Measurements from ENCODE around the gene CRTAP.

The CRTAP gene

GRCh38 chr3:33117461-33117860 is 3.6 kb downstream of the CRTAP start:
- H3K9ac ChIP-seq (ENCODE audit: low read length in 2 of 2) = no peak overlapping the region
- H3K27me3 ChIP-seq (ENCODE audit: control insufficient read depth in 1 of 2, insufficient read depth in 2 of 2, low read length in 2 of 2) = no peaks in the 10 kb centered on the region
- no peak overlapping the region for H3K4me3 ChIP-seq (ENCODE audit: low read length in 2 of 2)
- no peak overlapping the region for H3K27ac ChIP-seq (ENCODE audit: low read length)
- H3K4me1 ChIP-seq (ENCODE audit: control insufficient read depth, insufficient read depth, low read length) = peaks cover 16% of the 10 kb centered on the region
- H3K9me3 ChIP-seq (ENCODE audit: control insufficient read depth in 2 of 2, low read length in 2 of 2) = no peaks in the 10 kb centered on the region
- H3K36me3 ChIP-seq (ENCODE audit: control insufficient read depth in 2 of 2, insufficient read depth in 2 of 2, low read length in 2 of 2) = peaks cover 8 to 19% of the 10 kb centered on the region in 2 donors

DNA sequence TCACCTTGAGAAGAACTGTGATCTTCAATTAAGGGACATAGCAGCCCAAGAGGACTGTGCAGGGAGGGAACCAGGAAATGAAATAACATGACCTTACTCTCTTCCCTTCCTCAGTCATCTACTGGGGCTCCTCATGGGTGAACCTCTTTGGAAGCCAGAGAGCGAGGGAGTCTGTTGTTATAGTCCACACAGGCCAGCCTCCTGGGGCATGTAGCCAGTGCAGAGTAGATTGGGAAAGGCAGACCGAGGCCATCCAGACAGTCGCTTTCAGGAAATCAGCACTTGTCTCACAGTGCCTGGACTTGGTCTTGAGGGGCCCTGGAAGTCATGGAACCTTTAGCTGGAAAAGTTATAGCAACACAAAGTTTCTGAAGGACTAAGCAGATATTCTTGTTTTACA is 6.1 kb downstream of the CRTAP start:
- Histone ChIP-seq H3K36me3 (ENCODE audit: control insufficient read depth in 2 of 2, insufficient read depth in 2 of 2, low read length in 2 of 2) (peaks cover 19 to 33% of the 10 kb centered on the region in 2 donors), H3K27ac (ENCODE audit: low read length) (no peak overlapping the region), H3K9ac (ENCODE audit: low read length in 2 of 2) (no peak overlapping the region), H3K27me3 (ENCODE audit: control insufficient read depth in 1 of 2, insufficient read depth in 2 of 2, low read length in 2 of 2) (no peaks in the 10 kb centered on the region), H3K4me3 (ENCODE audit: low read length in 2 of 2) (no peak overlapping the region), H3K4me1 (ENCODE audit: control insufficient read depth, insufficient read depth, low read length) (peaks cover 9% of the 10 kb centered on the region), H3K9me3 (ENCODE audit: control insufficient read depth in 2 of 2, low read length in 2 of 2) (no peaks in the 10 kb centered on the region)

DNA sequence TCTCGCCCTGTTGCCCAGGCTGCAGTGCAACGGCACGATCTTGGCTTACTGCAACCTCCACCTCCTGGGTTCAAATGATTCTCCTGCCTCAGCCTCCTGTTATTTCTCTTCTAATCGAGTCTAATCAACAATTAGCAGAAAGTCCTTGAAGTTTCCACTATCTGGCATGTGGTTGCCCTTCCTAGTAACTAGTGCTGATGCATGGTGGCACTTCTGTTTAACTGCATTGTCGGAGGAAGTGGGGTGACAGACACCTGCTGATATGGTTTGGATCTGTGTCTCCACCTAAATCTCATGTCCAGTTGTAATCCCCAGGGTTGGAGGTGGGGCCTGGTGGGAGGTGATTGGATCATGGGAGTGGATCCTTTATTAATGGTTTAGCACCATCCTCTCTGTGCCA is 9.2 kb downstream of the CRTAP start:
- H3K9me3 ChIP-seq (ENCODE audit: control insufficient read depth in 2 of 2, low read length in 2 of 2) = no peaks in the 10 kb centered on the region
- H3K4me3 ChIP-seq (ENCODE audit: low read length in 2 of 2) = no peak overlapping the region
- H3K27ac ChIP-seq (ENCODE audit: low read length) = no peak overlapping the region
- peaks cover 26 to 35% of the 10 kb centered on the region in 2 donors for H3K36me3 ChIP-seq (ENCODE audit: control insufficient read depth in 2 of 2, insufficient read depth in 2 of 2, low read length in 2 of 2)
- H3K4me1 ChIP-seq (ENCODE audit: control insufficient read depth, insufficient read depth, low read length) = no peaks in the 10 kb centered on the region
- H3K9ac ChIP-seq (ENCODE audit: low read length in 2 of 2) = no peak overlapping the region
- H3K27me3 ChIP-seq (ENCODE audit: control insufficient read depth in 1 of 2, insufficient read depth in 2 of 2, low read length in 2 of 2) = no peaks in the 10 kb centered on the region

DNA sequence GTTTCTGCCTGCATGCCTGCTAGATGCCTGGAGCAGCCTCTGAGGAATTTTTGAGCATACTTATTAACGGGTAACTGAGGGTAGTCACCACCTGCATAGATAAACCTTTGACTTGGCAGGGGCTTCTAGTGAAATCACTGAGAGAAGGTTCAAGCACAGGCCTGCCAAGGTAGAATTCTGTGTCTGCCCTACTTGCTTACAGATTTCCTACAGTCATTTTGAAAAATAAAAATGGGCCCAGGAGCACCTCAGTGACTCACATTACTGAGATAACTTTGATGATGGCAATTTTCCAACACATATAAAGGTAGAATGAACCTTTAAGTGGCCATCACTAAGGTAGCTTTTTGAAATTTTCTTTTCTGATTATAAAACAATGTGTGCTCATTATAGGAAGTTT is 10.8 kb downstream of the CRTAP start:
- Histone ChIP-seq H3K9me3 (ENCODE audit: control insufficient read depth in 2 of 2, low read length in 2 of 2) (no peaks in the 10 kb centered on the region), H3K27ac (ENCODE audit: low read length) (no peak overlapping the region), H3K4me3 (ENCODE audit: low read length in 2 of 2) (no peak overlapping the region), H3K27me3 (ENCODE audit: control insufficient read depth in 1 of 2, insufficient read depth in 2 of 2, low read length in 2 of 2) (no peaks in the 10 kb centered on the region), H3K4me1 (ENCODE audit: control insufficient read depth, insufficient read depth, low read length) (no peaks in the 10 kb centered on the region), H3K36me3 (ENCODE audit: control insufficient read depth in 2 of 2, insufficient read depth in 2 of 2, low read length in 2 of 2) (peaks cover 26 to 33% of the 10 kb centered on the region in 2 donors), H3K9ac (ENCODE audit: low read length in 2 of 2) (no peak overlapping the region)

GRCh38 chr3:33125840-33126239 is 12.0 kb downstream of the CRTAP start:
- Histone ChIP-seq H3K9me3 (ENCODE audit: control insufficient read depth in 2 of 2, low read length in 2 of 2) (no peaks in the 10 kb centered on the region), H3K4me3 (ENCODE audit: low read length in 2 of 2) (no peak overlapping the region), H3K9ac (ENCODE audit: low read length in 2 of 2) (no peak overlapping the region), H3K36me3 (ENCODE audit: control insufficient read depth in 2 of 2, insufficient read depth in 2 of 2, low read length in 2 of 2) (peaks cover 32 to 35% of the 10 kb centered on the region in 2 donors), H3K4me1 (ENCODE audit: control insufficient read depth, insufficient read depth, low read length) (no peaks in the 10 kb centered on the region), H3K27ac (ENCODE audit: low read length) (no peak overlapping the region), H3K27me3 (ENCODE audit: control insufficient read depth in 1 of 2, insufficient read depth in 2 of 2, low read length in 2 of 2) (no peaks in the 10 kb centered on the region)

- Histone ChIP-seq H3K27ac (ENCODE audit: low read length) (no peak overlapping the region), H3K9me3 (ENCODE audit: control insufficient read depth in 2 of 2, low read length in 2 of 2) (no peaks in the 10 kb centered on the region), H3K9ac (ENCODE audit: low read length in 2 of 2) (no peak overlapping the region), H3K4me3 (ENCODE audit: low read length in 2 of 2) (no peak overlapping the region), H3K36me3 (ENCODE audit: control insufficient read depth in 2 of 2, insufficient read depth in 2 of 2, low read length in 2 of 2) (peaks cover 31 to 33% of the 10 kb centered on the region in 2 donors), H3K4me1 (ENCODE audit: control insufficient read depth, insufficient read depth, low read length) (peaks cover 5% of the 10 kb centered on the region), H3K27me3 (ENCODE audit: control insufficient read depth in 1 of 2, insufficient read depth in 2 of 2, low read length in 2 of 2) (no peaks in the 10 kb centered on the region)
These were observed 14.9 kb downstream of the CRTAP start for GRCh38 chr3:33128706-33129105.

DNA sequence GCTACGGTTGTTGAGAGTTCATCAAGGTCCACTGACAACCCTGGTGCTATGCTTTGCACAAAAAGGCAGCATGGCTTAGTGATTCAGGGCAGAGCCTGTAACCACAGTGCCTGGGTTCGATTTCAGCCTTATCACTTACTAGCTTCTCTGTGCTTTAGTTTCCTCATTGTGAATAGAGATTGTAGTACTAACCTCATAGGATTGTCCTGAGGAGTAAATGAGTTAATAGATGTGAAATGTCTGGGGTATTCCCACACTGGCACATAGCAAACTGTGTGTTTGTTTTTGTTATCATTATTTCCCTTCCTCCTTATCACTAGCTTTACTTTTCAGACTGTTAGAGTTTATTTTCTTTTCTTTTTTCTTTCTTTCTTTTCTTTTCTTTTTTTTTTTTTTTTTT is 16.3 kb downstream of the CRTAP start:
- no peaks in the 10 kb centered on the region for H3K9me3 ChIP-seq (ENCODE audit: control insufficient read depth in 2 of 2, low read length in 2 of 2)
- H3K4me1 ChIP-seq (ENCODE audit: control insufficient read depth, insufficient read depth, low read length) = peaks cover 5% of the 10 kb centered on the region
- H3K27ac ChIP-seq (ENCODE audit: low read length) = no peak overlapping the region
- no peak overlapping the region for H3K9ac ChIP-seq (ENCODE audit: low read length in 2 of 2)
- H3K36me3 ChIP-seq (ENCODE audit: control insufficient read depth in 2 of 2, insufficient read depth in 2 of 2, low read length in 2 of 2) = peaks cover 34 to 35% of the 10 kb centered on the region in 2 donors
- H3K4me3 ChIP-seq (ENCODE audit: low read length in 2 of 2) = no peak overlapping the region
- H3K27me3 ChIP-seq (ENCODE audit: control insufficient read depth in 1 of 2, insufficient read depth in 2 of 2, low read length in 2 of 2) = no peaks in the 10 kb centered on the region

GRCh38 chr3:33131331-33132018 is 17.7 kb downstream of the CRTAP start:
- H3K9ac ChIP-seq (ENCODE audit: low read length in 2 of 2) = no peak overlapping the region

DNA sequence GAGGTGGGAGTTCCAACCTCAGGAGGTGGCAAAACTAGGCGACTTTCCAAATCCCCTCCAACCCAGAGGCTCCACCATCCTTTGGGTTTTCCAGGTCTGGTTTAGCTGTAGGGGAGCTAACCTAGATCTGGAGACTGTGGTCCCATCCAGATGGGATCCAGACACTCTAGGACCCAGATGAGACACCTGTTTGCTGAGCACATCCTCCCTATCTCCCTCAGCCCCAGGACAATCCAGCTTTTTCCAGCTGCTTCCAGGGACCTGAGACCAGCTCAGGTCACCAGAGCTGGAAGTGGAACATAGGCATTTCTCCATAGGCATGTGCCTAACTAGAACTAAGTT is 18.2 kb downstream of the CRTAP start:
- H3K27me3 ChIP-seq (ENCODE audit: control insufficient read depth in 1 of 2, insufficient read depth in 2 of 2, low read length in 2 of 2) = no peaks in the 10 kb centered on the region
- no peak overlapping the region for H3K9ac ChIP-seq (ENCODE audit: low read length in 2 of 2)
- peaks cover 41 to 45% of the 10 kb centered on the region in 2 donors for H3K36me3 ChIP-seq (ENCODE audit: control insufficient read depth in 2 of 2, insufficient read depth in 2 of 2, low read length in 2 of 2)
- H3K4me1 ChIP-seq (ENCODE audit: control insufficient read depth, insufficient read depth, low read length) = peaks cover 5% of the 10 kb centered on the region
- no peaks in the 10 kb centered on the region for H3K9me3 ChIP-seq (ENCODE audit: control insufficient read depth in 2 of 2, low read length in 2 of 2)
- no peak overlapping the region for H3K27ac ChIP-seq (ENCODE audit: low read length)
- H3K4me3 ChIP-seq (ENCODE audit: low read length in 2 of 2) = no peak overlapping the region

More at GRCh38 chr3:33131331-33132018, 17.7 kb downstream of the CRTAP start:
- H3K27me3 ChIP-seq (ENCODE audit: control insufficient read depth in 1 of 2, insufficient read depth in 2 of 2, low read length in 2 of 2) = no peaks in the 10 kb centered on the region
- H3K9me3 ChIP-seq (ENCODE audit: control insufficient read depth in 2 of 2, low read length in 2 of 2) = no peaks in the 10 kb centered on the region
- H3K4me1 ChIP-seq (ENCODE audit: control insufficient read depth, insufficient read depth, low read length) = peaks cover 5% of the 10 kb centered on the region
- no peak overlapping the region for H3K4me3 ChIP-seq (ENCODE audit: low read length in 2 of 2)
- H3K36me3 ChIP-seq (ENCODE audit: control insufficient read depth in 2 of 2, insufficient read depth in 2 of 2, low read length in 2 of 2) = peaks cover 36 to 41% of the 10 kb centered on the region in 2 donors
- H3K27ac ChIP-seq (ENCODE audit: low read length) = no peak overlapping the region

- Histone ChIP-seq H3K9ac (ENCODE audit: low read length in 2 of 2) (no peak overlapping the region), H3K27ac (ENCODE audit: low read length) (no peak overlapping the region), H3K9me3 (ENCODE audit: control insufficient read depth in 2 of 2, low read length in 2 of 2) (no peaks in the 10 kb centered on the region), H3K4me3 (ENCODE audit: low read length in 2 of 2) (no peak overlapping the region), H3K36me3 (ENCODE audit: control insufficient read depth in 2 of 2, insufficient read depth in 2 of 2, low read length in 2 of 2) (peaks cover 41 to 49% of the 10 kb centered on the region in 2 donors), H3K4me1 (ENCODE audit: control insufficient read depth, insufficient read depth, low read length) (peaks cover 5% of the 10 kb centered on the region), H3K27me3 (ENCODE audit: control insufficient read depth in 1 of 2, insufficient read depth in 2 of 2, low read length in 2 of 2) (no peaks in the 10 kb centered on the region)
These were observed 20.3 kb downstream of the CRTAP start for GRCh38 chr3:33134026-33134625.

DNA sequence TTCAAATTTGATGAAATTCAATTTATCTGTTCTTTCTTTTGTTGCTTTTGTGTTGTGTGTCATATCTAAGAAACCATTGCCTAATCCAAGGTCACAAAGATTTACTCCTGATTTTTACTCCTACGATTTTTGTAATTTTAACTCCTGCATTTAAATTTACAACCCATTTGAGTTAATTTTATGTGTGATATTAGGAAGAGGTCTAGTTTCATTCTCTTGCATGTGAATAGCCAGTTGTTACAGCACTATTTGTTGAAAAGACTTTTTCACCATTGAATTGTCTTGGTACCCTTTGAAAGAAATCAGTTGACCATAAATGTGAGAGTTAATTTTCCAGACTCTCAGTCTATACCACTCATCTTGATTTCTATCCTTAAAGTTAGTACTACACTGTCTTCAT is 23.9 kb downstream of the CRTAP start:
- Histone ChIP-seq H3K27ac (ENCODE audit: low read length) (no peak overlapping the region), H3K36me3 (ENCODE audit: control insufficient read depth in 2 of 2, insufficient read depth in 2 of 2, low read length in 2 of 2) (peaks cover 32 to 45% of the 10 kb centered on the region in 2 donors), H3K9me3 (ENCODE audit: control insufficient read depth in 2 of 2, low read length in 2 of 2) (no peaks in the 10 kb centered on the region), H3K4me3 (ENCODE audit: low read length in 2 of 2) (no peak overlapping the region), H3K4me1 (ENCODE audit: control insufficient read depth, insufficient read depth, low read length) (no peaks in the 10 kb centered on the region), H3K9ac (ENCODE audit: low read length in 2 of 2) (no peak overlapping the region), H3K27me3 (ENCODE audit: control insufficient read depth in 1 of 2, insufficient read depth in 2 of 2, low read length in 2 of 2) (no peaks in the 10 kb centered on the region)

Data from stomach smooth muscle (tissue), 2 donors.